K562 (cell line): ENCODE results near the gene ACTL10. TPM values are rescaled to one million over a fixed set of nuclear protein-coding genes. Genes with fewer than 3 reads are reported as not detected.
A peak's percentile ranks its signal among the peaks of the same experiment; 100 is the strongest.

Experiments
- ATAC-seq: fragments of 200-7000 bp; cut with Tn5 transposase; 3 replicates; pipeline ENCODE4 v1.9.1; 2020; ENCODE audit warnings: moderate library complexity
- BruUV-seq: library from RNA; stranded (reverse); fragments of 400-500 nt; replicated peaks from 2 replicates; lab custom pipeline; 2021; lab: Mats Ljungman, UMichigan
- CTCF ChIA-PET: fragments of 300-600 bp; formaldehyde crosslinking; extraction: SDS; loops from one replicate; lab custom pipeline; 2021; ENCODE audit warnings: low intra/inter-chr PET ratio; lab: Yijun Ruan, JAX
- POLR2A ChIA-PET: fragments of 300-600, 350-650 bp; sonication (Branson Sonifier 250); formaldehyde crosslinking; extraction: SDS; loops from one replicate; lab custom pipeline; 2021; ENCODE audit warnings: antibody characterized with exemption, inconsistent platforms; lab: Yijun Ruan, JAX
- DNase-seq, 4 experiments: peaks; one replicate each; pipeline versions ENCODE4 v3.0.0 to v3.0.0-alpha.2; 2011 to 2018; ENCODE audit warnings: low spot score in 3 of 4, mixed read lengths in 3 of 4; ENCODE audit errors: extremely low read depth in 1 of 4
- FAIRE-seq: peaks from 2 replicates; lab custom pipeline; 2011; peaks lifted over from hg19 to GRCh38; lab: Jason Lieb, UNC
- H2AFZ ChIP-seq: 2 replicates; pipeline ENCODE4 v1.6.0; 2011; ENCODE audit warnings: low read depth, low read length, control low read depth, inconsistent platforms
- H3K27ac ChIP-seq: fragments of 200-600 bp; 3 replicates; pipeline ENCODE4 v1.8.0; 2011; ENCODE audit warnings: low read depth, mild to moderate bottlenecking, control low read depth, inconsistent platforms, low read length, moderate library complexity, mixed read lengths; ENCODE audit errors: extremely low read depth
- H3K27me3 ChIP-seq, 2 experiments: fragments of 300-600 bp in 1 of 2; 2 replicates in 1 of 2; 3 replicates in 1 of 2; pipeline versions ENCODE4 v1.6.0 to v1.8.0; 2011; ENCODE audit warnings: inconsistent platforms in 2 of 2, low read length in 2 of 2, mild to moderate bottlenecking in 1 of 2, mixed read lengths in 1 of 2, moderate library complexity in 1 of 2; ENCODE audit not compliant: control insufficient read depth in 2 of 2, insufficient read depth in 2 of 2
- H3K36me3 ChIP-seq: fragments of 300-600 bp; 3 replicates; pipeline ENCODE4 v1.8.0; 2011; ENCODE audit warnings: mild to moderate bottlenecking, low read length, inconsistent platforms; ENCODE audit not compliant: control insufficient read depth, insufficient read depth
- H3K4me1 ChIP-seq, 2 experiments: fragments of 200-600 bp in 1 of 2; replicated peaks in 1 of 2; 2 replicates in 1 of 2; 3 replicates in 1 of 2; pipeline versions ENCODE4 v1.5.1 to v1.8.0; 2011; ENCODE audit warnings: inconsistent platforms in 2 of 2, low read length in 2 of 2, mild to moderate bottlenecking in 1 of 2, mixed read lengths in 1 of 2, moderate library complexity in 1 of 2; ENCODE audit not compliant: control insufficient read depth in 2 of 2, insufficient read depth in 2 of 2
- H3K4me2 ChIP-seq: 2 replicates; pipeline ENCODE4 v1.6.1; 2011; ENCODE audit warnings: low read length, control low read depth, inconsistent platforms, mixed read lengths; ENCODE audit not compliant: insufficient read depth
- H3K4me3 ChIP-seq: fragments of 200-600 bp; sonication (generic), shearing (Covaris generic); 2 replicates; pipeline ENCODE4 v1.5.1; 2016; ENCODE audit warnings: control low read depth, inconsistent platforms
- H3K79me2 ChIP-seq: fragments of 200-600 bp; 3 replicates; pipeline ENCODE4 v1.8.0; 2011; ENCODE audit warnings: low read length, inconsistent platforms; ENCODE audit not compliant: control insufficient read depth, insufficient read depth
- H3K9ac ChIP-seq, 2 experiments: 2 replicates each; pipeline versions ENCODE4 v1.6.0 to v1.6.1; 2011; ENCODE audit warnings: low read depth in 2 of 2, low read length in 2 of 2, control low read depth in 1 of 2, inconsistent platforms in 1 of 2, mild to moderate bottlenecking in 1 of 2, mixed read lengths in 1 of 2; ENCODE audit not compliant: insufficient read depth in 1 of 2
- H3K9me1 ChIP-seq: one replicate; pipeline ENCODE4 v1.6.0; 2011; ENCODE audit warnings: inconsistent platforms, mild to moderate bottlenecking, low read length, moderate library complexity; ENCODE audit not compliant: control insufficient read depth, insufficient read depth
- H3K9me3 ChIP-seq: replicated peaks from 2 replicates; pipeline ENCODE4 v1.5.1; 2011; ENCODE audit warnings: low read depth, low read length, inconsistent platforms; ENCODE audit not compliant: control insufficient read depth, insufficient read depth
- H4K20me1 ChIP-seq: replicated peaks from 2 replicates; pipeline ENCODE4 v1.6.1; 2011; ENCODE audit warnings: low read length, inconsistent platforms, mixed read lengths; ENCODE audit not compliant: control insufficient read depth, insufficient read depth
- BCOR ChIP-seq: fragments of 450-650 bp; IDR thresholded peaks from 2 replicates; pipeline ENCODE4 v1.6.1; 2016
- CBX1 ChIP-seq: sonication (generic); IDR thresholded peaks from 2 replicates; pipeline ENCODE4 v1.6.1; 2016; ENCODE audit warnings: antibody characterized with exemption, low read depth, mild to moderate bottlenecking
- DACH1 ChIP-seq: fragments of 450-650 bp; IDR thresholded peaks from 2 replicates; pipeline ENCODE4 v1.6.1; 2018; ENCODE audit not compliant: partially characterized antibody
- EGR1 ChIP-seq: fragments of 450-650 bp; conservative IDR thresholded peaks from 2 replicates; pipeline ENCODE4 v1.6.1; 2017; ENCODE audit warnings: mild to moderate bottlenecking
- ELF1 ChIP-seq: fragments of 200-800 bp; sonication (Bioruptor generic); IDR thresholded peaks from 2 replicates; pipeline ENCODE4 v1.6.1; 2016; ENCODE audit warnings: missing genetic modification characterization, missing compliant biosample characterization
- NFE2 ChIP-seq: IDR thresholded peaks from 2 replicates; pipeline ENCODE4 v1.6.1; 2014; ENCODE audit warnings: antibody characterized with exemption, low read depth
- NFIC ChIP-seq: fragments of 450-650 bp; IDR thresholded peaks from 2 replicates; pipeline ENCODE4 v1.6.1; 2017; ENCODE audit warnings: mild to moderate bottlenecking, inconsistent platforms
- RBM17 ChIP-seq: fragments of 200-400 bp; formaldehyde crosslinking; IDR thresholded peaks from 2 replicates; pipeline ENCODE4 v1.6.1; 2017; ENCODE audit warnings: low read depth, mild to moderate bottlenecking, low read length, borderline replicate concordance
- SNIP1 ChIP-seq: fragments of 450-650 bp; IDR thresholded peaks from 2 replicates; pipeline ENCODE4 v1.7.1; 2017; ENCODE audit warnings: low read depth, mild to moderate bottlenecking
- SRSF3 ChIP-seq: fragments of 200-400 bp; formaldehyde crosslinking; IDR thresholded peaks from 2 replicates; pipeline ENCODE4 v1.6.1; 2016; ENCODE audit warnings: mild to moderate bottlenecking, low read length, moderate library complexity; ENCODE audit not compliant: insufficient read depth
- STAT5A ChIP-seq: IDR thresholded peaks from 2 replicates; pipeline ENCODE4 v1.6.1; 2012; ENCODE audit warnings: low read length, inconsistent platforms, borderline replicate concordance
- TBL1XR1 ChIP-seq, 2 experiments: IDR thresholded peaks; 2 replicates each; pipeline ENCODE4 v1.6.1; 2012; ENCODE audit warnings: improper control_type of control experiment in 2 of 2, low read length in 2 of 2, mild to moderate bottlenecking in 1 of 2
- ZNF282 ChIP-seq: sonication (generic); formaldehyde crosslinking; IDR thresholded peaks from 2 replicates; pipeline ENCODE4 v1.8.1; 2023; ENCODE audit warnings: missing genetic modification reagents
- ZNF507 ChIP-seq: conservative IDR thresholded peaks from 2 replicates; pipeline ENCODE4 v1.6.1; 2017; ENCODE audit warnings: missing genetic modification characterization, missing compliant biosample characterization
- WGBS: fragments of 100-300 bp; shearing (Covaris generic); methylation state at CpG from one replicate; pipeline ENCODE4 v1.1.6; 2016; ENCODE audit warnings: low coverage, mixed read lengths; ENCODE audit not compliant: insufficient coverage; ENCODE audit errors: missing lambda C conversion rate; 5-methylcytosine and 5-hydroxymethylcytosine counted together
- in situ Hi-C: fragments of 300-500 bp; cut with MboI; formaldehyde crosslinking; loops from 4 replicates; pipeline ENCODE4 v1.15.0; 2018; ENCODE audit warnings: inconsistent platforms, mixed read lengths
- intact Hi-C: fragments of 100-400 bp; cut with micrococcal nuclease; formaldehyde crosslinking; loops from 2 replicates; pipeline ENCODE4 v1.14.2; 2022
- polyA plus RNA-seq, 8 experiments: library from polyadenylated mRNA; depleted of rRNA in 4 of 8; stranded (reverse) in 5 of 8; unstranded in 3 of 8; fragments of >200 nt; fragmentation: Nextera tagmentation in 2 of 8; fragmentation: Illumina TruSeq in 1 of 8; extraction: Ambion mirVana in 2 of 8; extraction: Trizol in 1 of 8; gene quantifications; 2 replicates each; pipeline versions ENCODE4 v1.2.1 to v1.2.3, GENCODE V29; 2011 to 2014; ENCODE audit warnings: inconsistent platforms in 1 of 8, missing spikeins in 1 of 8
- total RNA-seq, 7 experiments: library from RNA; depleted of rRNA in 6 of 7; stranded (reverse); fragments of >200 nt in 6 of 7; fragmentation: Illumina TruSeq in 2 of 7; extraction: Trizol in 2 of 7; gene quantifications; 2 replicates each; pipeline versions ENCODE4 v1.2.1 to v1.2.3, GENCODE V29; 2011 to 2021; ENCODE audit warnings: low replicate concordance in 1 of 7
- TF ChIP-seq, protein P1 (sequence below), 2 experiments: IDR thresholded peaks; 2 replicates each; pipeline ENCODE4 v1.6.1; 2011; ENCODE audit warnings: borderline replicate concordance in 1 of 2, control low read depth in 1 of 2, low read depth in 1 of 2, low read length in 1 of 2, mild to moderate bottlenecking in 1 of 2, mixed read lengths in 1 of 2, moderate library complexity in 1 of 2; ENCODE audit not compliant: insufficient read depth in 1 of 2, insufficient read length in 1 of 2, poor library complexity in 1 of 2, severe bottlenecking in 1 of 2; ENCODE audit errors: extremely low read depth in 1 of 2
- TF ChIP-seq, protein P2 (sequence below): sonication (generic); formaldehyde crosslinking; IDR thresholded peaks from 2 replicates; pipeline ENCODE4 v1.8.0; 2022; ENCODE audit warnings: mild to moderate bottlenecking, missing genetic modification reagents, borderline replicate concordance

The ACTL10 gene
- total and polyA plus RNA-seq, 9 of the 15 experiments (the other 6 are each of a cell fraction or from before 2014, with no cell fraction given), result 0.07 to 0.14 TPM; not detected in 7

DNA sequence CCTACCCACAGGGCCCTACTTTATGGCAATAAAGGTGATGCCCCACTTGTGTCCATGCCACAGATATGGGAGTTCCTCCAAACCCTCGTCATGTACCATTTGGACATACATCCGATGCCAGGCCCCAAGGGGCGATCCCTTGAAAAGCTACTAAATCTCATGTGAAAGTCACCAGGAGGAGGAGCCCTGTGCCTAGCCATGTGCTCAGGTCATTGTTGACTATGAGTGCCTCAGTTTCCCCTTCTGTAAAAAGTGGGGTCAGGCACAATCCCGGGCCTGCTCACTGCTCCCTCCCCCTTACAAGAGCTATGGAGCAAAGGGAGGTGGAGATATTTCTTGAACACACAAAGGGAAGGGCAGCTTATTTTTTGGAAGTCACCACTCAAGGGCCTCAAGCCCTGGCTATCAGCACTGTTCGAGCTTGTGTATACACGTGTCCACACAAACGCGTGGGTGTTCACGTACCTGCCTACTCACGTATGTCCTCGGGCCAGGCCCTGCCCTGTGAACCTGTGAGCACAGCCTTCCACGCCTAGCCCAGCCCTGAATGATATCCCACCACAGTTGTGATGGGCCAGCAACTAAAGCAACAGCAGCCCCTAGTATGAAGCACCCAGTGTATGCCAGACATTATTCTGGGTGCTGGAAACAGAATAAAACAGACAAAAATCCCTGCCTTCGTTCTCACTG, 1.9 kb downstream of the ACTL10 start:
- ATAC-seq, result no peak
- H3K4me1 ChIP-seq, result peaks cover 25 to 63% of the 10 kb centered on the region in 2 experiments
- no TSS peak for BruUV-seq

More for the DNA sequence above, 1.9 kb downstream of the ACTL10 start:
- peaks cover 5% of the 10 kb centered on the region for H3K9me1 ChIP-seq
- peak; percentile 37 for FAIRE-seq
- H3K4me2 ChIP-seq, result no peak overlapping the region
- intact Hi-C loops, result no loop called here
- 0 out of 4 replicates have a peak overlapping the region, but pooled peaks of 1 of the 2 experiments have one; percentile 57 for H3K9ac ChIP-seq
- H3K79me2 ChIP-seq, result peaks cover 29% of the 10 kb centered on the region
- no peak overlapping the region for H2AFZ ChIP-seq
- DNase-seq, result no peak
- WGBS, result 93% methylated on average over 13 of the region's 13 CpGs
- peaks cover 7% of the 10 kb centered on the region; the same call in 1 of the 2 replicates for H4K20me1 ChIP-seq
- H3K4me3 ChIP-seq, result no peak overlapping the region
- POLR2A ChIA-PET, result interaction anchor here (0.6 to 3.4 kb wide), 7 partner anchors 12 to 422 kb away, joined by 3 to 17 read pairs (median 3); partner anchors contain the start of genes CBFA2T2 and PXMP4
- H3K9me3 ChIP-seq, result no peaks in the 10 kb centered on the region
- in situ Hi-C loops, result loop anchor here (5.0 kb wide), 1 partner anchor 59 kb away; no protein-coding TSS in a partner anchor
- no peaks in the 10 kb centered on the region for H3K27me3 ChIP-seq
- TF ChIP-seq EGR1 (0 out of 2 replicates have a peak, but pooled peaks have one; percentile 14), SRSF3 (no peak), RBM17 (no peak), DACH1 (no peak), STAT5A (no peak), NFE2 (no peak), ZNF282 (CRISPR knock-in tag) (no peak), TBL1XR1 (IDR thresholded peaks at IDR 0.05; ENCODE audit: low read length in 2 of 2) (no peak), ELF1 (tag) (no peak), NFIC (no peak), SNIP1 (no peak), BCOR (peak; percentile 60), CBX1 (no peak), ZNF507 (tag) (no peak)
- TF ChIP-seq, protein P1, sequence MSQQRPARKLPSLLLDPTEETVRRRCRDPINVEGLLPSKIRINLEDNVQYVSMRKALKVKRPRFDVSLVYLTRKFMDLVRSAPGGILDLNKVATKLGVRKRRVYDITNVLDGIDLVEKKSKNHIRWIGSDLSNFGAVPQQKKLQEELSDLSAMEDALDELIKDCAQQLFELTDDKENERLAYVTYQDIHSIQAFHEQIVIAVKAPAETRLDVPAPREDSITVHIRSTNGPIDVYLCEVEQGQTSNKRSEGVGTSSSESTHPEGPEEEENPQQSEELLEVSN (IDR thresholded peaks at IDR 0.05; ENCODE audit: borderline replicate concordance in 1 of 2, extremely low read depth in 1 of 2, insufficient read depth in 1 of 2, insufficient read length in 1 of 2, low read depth in 1 of 2, low read length in 1 of 2, poor library complexity in 1 of 2, severe bottlenecking in 1 of 2), result no peak
- TF ChIP-seq, protein P2, sequence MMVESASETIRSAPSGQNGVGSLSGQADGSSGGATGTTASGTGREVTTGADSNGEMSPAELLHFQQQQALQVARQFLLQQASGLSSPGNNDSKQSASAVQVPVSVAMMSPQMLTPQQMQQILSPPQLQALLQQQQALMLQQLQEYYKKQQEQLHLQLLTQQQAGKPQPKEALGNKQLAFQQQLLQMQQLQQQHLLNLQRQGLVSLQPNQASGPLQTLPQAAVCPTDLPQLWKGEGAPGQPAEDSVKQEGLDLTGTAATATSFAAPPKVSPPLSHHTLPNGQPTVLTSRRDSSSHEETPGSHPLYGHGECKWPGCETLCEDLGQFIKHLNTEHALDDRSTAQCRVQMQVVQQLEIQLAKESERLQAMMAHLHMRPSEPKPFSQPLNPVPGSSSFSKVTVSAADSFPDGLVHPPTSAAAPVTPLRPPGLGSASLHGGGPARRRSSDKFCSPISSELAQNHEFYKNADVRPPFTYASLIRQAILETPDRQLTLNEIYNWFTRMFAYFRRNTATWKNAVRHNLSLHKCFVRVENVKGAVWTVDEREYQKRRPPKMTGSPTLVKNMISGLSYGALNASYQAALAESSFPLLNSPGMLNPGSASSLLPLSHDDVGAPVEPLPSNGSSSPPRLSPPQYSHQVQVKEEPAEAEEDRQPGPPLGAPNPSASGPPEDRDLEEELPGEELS (CRISPR knock-in tag), result no peak
- H3K36me3 ChIP-seq, result peaks cover 54% of the 10 kb centered on the region
- CTCF ChIA-PET, result interaction anchor here (0.9 kb wide), 1 partner anchor 211 kb away, joined by 4 read pairs; no protein-coding TSS in a partner anchor
- H3K27ac ChIP-seq, result no peak overlapping the region
